ENCODE results near the gene GAD2. TPM values are rescaled to one million over a fixed set of nuclear protein-coding genes. Genes with fewer than 3 reads are reported as not detected.

Gene GAD2
- total RNA-seq, 1 donor: not detected

GRCh38 chr10:26300001-26300400, 83.4 kb downstream of the GAD2 start:
- no peak for TF ChIP-seq CTCF (IDR thresholded peaks at IDR 0.05; ENCODE audit: insufficient read depth, low read depth, low read length)
- DNase-seq (ENCODE audit: low read depth): no peak
- H3K4me3 ChIP-seq (ENCODE audit: low read depth, low read length): no peak overlapping the region

GRCh38 chr10:26303366-26303765, 86.8 kb downstream of the GAD2 start:
- no peak overlapping the region for H3K4me3 ChIP-seq (ENCODE audit: low read depth, low read length)
- TF ChIP-seq CTCF (IDR thresholded peaks at IDR 0.05; ENCODE audit: insufficient read depth, low read depth, low read length): no peak
- DNase-seq (ENCODE audit: low read depth): no peak

GRCh38 chr10:26310361-26310760, 93.8 kb downstream of the GAD2 start:
- no peak overlapping the region for H3K4me3 ChIP-seq (ENCODE audit: low read depth, low read length)
- no peak for TF ChIP-seq CTCF (IDR thresholded peaks at IDR 0.05; ENCODE audit: insufficient read depth, low read depth, low read length)
- no peak for DNase-seq (ENCODE audit: low read depth)

GRCh38 chr10:26311383-26311940, 94.9 kb downstream of the GAD2 start:
- H3K4me3 ChIP-seq (ENCODE audit: low read depth, low read length): no peak overlapping the region
- no peak for TF ChIP-seq CTCF (IDR thresholded peaks at IDR 0.05; ENCODE audit: insufficient read depth, low read depth, low read length)
- DNase-seq (ENCODE audit: low read depth): no peak

- DNase-seq (ENCODE audit: low read depth): no peak
- no peak for TF ChIP-seq CTCF (IDR thresholded peaks at IDR 0.05; ENCODE audit: insufficient read depth, low read depth, low read length)
- no peak overlapping the region for H3K4me3 ChIP-seq (ENCODE audit: low read depth, low read length)
Measured at GRCh38 chr10:26314265-26315013, 97.9 kb downstream of the GAD2 start.

- H3K4me3 ChIP-seq (ENCODE audit: low read depth, low read length): no peak overlapping the region
- no peak for DNase-seq (ENCODE audit: low read depth)
- no peak for TF ChIP-seq CTCF (IDR thresholded peaks at IDR 0.05; ENCODE audit: insufficient read depth, low read depth, low read length)
Measured at GRCh38 chr10:26318672-26319071, 102.1 kb downstream of the GAD2 start.
